H9 (cell line): Measurements from ENCODE around the gene COA1. TPM values are rescaled to one million over a fixed set of nuclear protein-coding genes. Genes with fewer than 3 reads are reported as not detected.
A peak's percentile ranks its signal among the peaks of the same experiment; 100 is the strongest.

Experiments used
- DNase-seq: peaks from one replicate; pipeline ENCODE4 v3.0.0-alpha.2; 2017
- H2AFZ ChIP-seq: one replicate; pipeline ENCODE4 v1.6.1; 2013; ENCODE audit warnings: mild to moderate bottlenecking, low read length, control low read depth, moderate library complexity
- H2AK5ac ChIP-seq: 2 replicates; pipeline ENCODE4 v1.6.1; 2013; ENCODE audit warnings: low read length, control low read depth, mixed read lengths; ENCODE audit not compliant: insufficient read length
- H2BK120ac ChIP-seq: one replicate; pipeline ENCODE4 v1.6.1; 2013; ENCODE audit warnings: low read depth, mild to moderate bottlenecking, low read length, control low read depth, inconsistent platforms; ENCODE audit not compliant: poor library complexity, severe bottlenecking
- H2BK12ac ChIP-seq: 2 replicates; pipeline ENCODE4 v1.6.1; 2013; ENCODE audit warnings: low read length, control low read depth, mixed read lengths, low read depth; ENCODE audit not compliant: insufficient read length
- H2BK15ac ChIP-seq: 2 replicates; pipeline ENCODE4 v1.6.1; 2013; ENCODE audit warnings: low read depth, low read length, control low read depth
- H2BK20ac ChIP-seq: one replicate; pipeline ENCODE4 v1.6.1; 2013; ENCODE audit warnings: low read depth, mild to moderate bottlenecking, low read length, control low read depth, inconsistent platforms; ENCODE audit not compliant: poor library complexity, severe bottlenecking
- H2BK5ac ChIP-seq: 2 replicates; pipeline ENCODE4 v1.6.1; 2013; ENCODE audit warnings: low read length, control low read depth, mixed read lengths; ENCODE audit not compliant: insufficient read length
- H3K14ac ChIP-seq: 2 replicates; pipeline ENCODE4 v1.6.1; 2013; ENCODE audit warnings: low read length, control low read depth; ENCODE audit not compliant: insufficient read depth
- H3K18ac ChIP-seq: 2 replicates; pipeline ENCODE4 v1.6.1; 2013; ENCODE audit warnings: low read depth, mild to moderate bottlenecking, mixed read lengths, low read length, control low read depth; ENCODE audit not compliant: insufficient read length
- H3K23ac ChIP-seq: 2 replicates; pipeline ENCODE4 v1.6.1; 2013; ENCODE audit warnings: low read length, control low read depth, mixed read lengths, low read depth; ENCODE audit not compliant: insufficient read length
- H3K23me2 ChIP-seq: 2 replicates; pipeline ENCODE4 v1.6.1; 2013; ENCODE audit warnings: low read depth, mild to moderate bottlenecking, mixed read lengths, low read length, control low read depth; ENCODE audit not compliant: insufficient read length, poor library complexity, severe bottlenecking
- H3K27ac ChIP-seq: 2 replicates; pipeline ENCODE4 v1.5.1; 2013; ENCODE audit warnings: low read length, control low read depth, mixed read lengths, low read depth; ENCODE audit not compliant: insufficient read length
- H3K27me3 ChIP-seq: 2 replicates; pipeline ENCODE4 v1.6.1; 2013; ENCODE audit warnings: low read length, control low read depth, inconsistent platforms; ENCODE audit not compliant: insufficient read depth
- H3K4ac ChIP-seq: 2 replicates; pipeline ENCODE4 v1.6.1; 2013; ENCODE audit warnings: low read depth, mild to moderate bottlenecking, control low read depth, inconsistent platforms, low read length, moderate library complexity
- H3K4me1 ChIP-seq: 2 replicates; pipeline ENCODE4 v1.6.1; 2013; ENCODE audit warnings: low read length, control low read depth, inconsistent platforms; ENCODE audit not compliant: insufficient read depth
- H3K4me2 ChIP-seq: 2 replicates; pipeline ENCODE4 v1.6.1; 2013; ENCODE audit warnings: low read length, control low read depth, mixed read lengths; ENCODE audit not compliant: insufficient read length, insufficient read depth
- H3K56ac ChIP-seq: 2 replicates; pipeline ENCODE4 v1.6.1; 2013; ENCODE audit warnings: low read depth, mild to moderate bottlenecking, mixed read lengths, low read length, control low read depth; ENCODE audit not compliant: insufficient read length
- H3K79me1 ChIP-seq: 2 replicates; pipeline ENCODE4 v1.6.1; 2013; ENCODE audit warnings: low read depth, mild to moderate bottlenecking, moderate library complexity, low read length, control low read depth, inconsistent platforms; ENCODE audit not compliant: insufficient read depth, poor library complexity, severe bottlenecking
- H3K79me2 ChIP-seq: 2 replicates; pipeline ENCODE4 v1.6.1; 2013; ENCODE audit warnings: low read length, control low read depth, inconsistent platforms; ENCODE audit not compliant: insufficient read depth
- H3K9ac ChIP-seq: 2 replicates; pipeline ENCODE4 v1.6.1; 2013; ENCODE audit warnings: low read length, control low read depth, mixed read lengths; ENCODE audit not compliant: insufficient read length; ENCODE audit errors: extremely low read depth
- H3K9me3 ChIP-seq: one replicate; pipeline ENCODE4 v1.6.1; 2013; ENCODE audit warnings: low read depth, low read length, inconsistent platforms; ENCODE audit not compliant: control insufficient read depth
- H3T11ph ChIP-seq: one replicate; pipeline ENCODE4 v1.6.1; 2013; ENCODE audit warnings: mild to moderate bottlenecking, low read length, control low read depth, inconsistent platforms
- H4K20me1 ChIP-seq: one replicate; pipeline ENCODE4 v1.6.1; 2013; ENCODE audit not compliant: control insufficient read depth, insufficient read length, insufficient read depth
- H4K5ac ChIP-seq: 2 replicates; pipeline ENCODE4 v1.6.1; 2013; ENCODE audit warnings: low read depth, mild to moderate bottlenecking, mixed read lengths, low read length, control low read depth; ENCODE audit not compliant: insufficient read length
- H4K8ac ChIP-seq: replicated peaks from 2 replicates; pipeline ENCODE4 v1.6.1; 2013; ENCODE audit warnings: low read length, control low read depth, mixed read lengths, low read depth; ENCODE audit not compliant: insufficient read length
- H4K91ac ChIP-seq: 2 replicates; pipeline ENCODE4 v1.6.1; 2013; ENCODE audit warnings: low read depth, mild to moderate bottlenecking, moderate library complexity, mixed read lengths, low read length, control low read depth; ENCODE audit not compliant: insufficient read length
- H3K27ac Mint-ChIP-seq, 3 experiments: 2 replicates in 2 of 3; 3 replicates in 1 of 3; pipeline ENCODE4 v1.8.0; 2020 to 2021; ENCODE audit warnings: mixed read lengths in 3 of 3, mild to moderate bottlenecking in 1 of 3, moderate library complexity in 1 of 3
- H3K27me3 Mint-ChIP-seq: 2 replicates; pipeline ENCODE4 v1.8.0; 2021; ENCODE audit warnings: low read depth, mild to moderate bottlenecking, moderate library complexity, mixed read lengths
- H3K36me3 Mint-ChIP-seq, 3 experiments: 2 replicates in 2 of 3; 3 replicates in 1 of 3; pipeline ENCODE4 v1.8.0; 2020 to 2021; ENCODE audit warnings: low read depth in 3 of 3, mixed read lengths in 3 of 3; ENCODE audit not compliant: insufficient read depth in 1 of 3
- H3K4me1 Mint-ChIP-seq, 2 experiments: 2 replicates each; pipeline ENCODE4 v1.8.0; 2020; ENCODE audit warnings: mixed read lengths in 2 of 2
- H3K4me3 Mint-ChIP-seq, 2 experiments: 2 replicates in 1 of 2; 3 replicates in 1 of 2; pipeline ENCODE4 v1.8.0; 2020 to 2021; ENCODE audit warnings: mild to moderate bottlenecking in 2 of 2, mixed read lengths in 2 of 2, moderate library complexity in 1 of 2
- H3K9me3 Mint-ChIP-seq, 2 experiments: 2 replicates in 1 of 2; 3 replicates in 1 of 2; pipeline ENCODE4 v1.8.0; 2020; ENCODE audit warnings: mild to moderate bottlenecking in 2 of 2, mixed read lengths in 2 of 2, moderate library complexity in 1 of 2
- CTCF ChIP-seq: fragments of 200-600 bp; sonication (generic); conservative IDR thresholded peaks from 3 replicates; pipeline ENCODE4 v1.8.0; 2021; ENCODE audit warnings: antibody characterized with exemption, mild to moderate bottlenecking
- WGBS: extraction: QIAGEN DNeasy Blood & Tissue Kit; methylation state at CpG from one replicate; pipeline ENCODE4 v1.1.7; 2013; ENCODE audit warnings: missing lambda C conversion rate, low lambda C conversion rate, mixed read lengths; ENCODE audit not compliant: insufficient read length; ENCODE audit errors: extremely low coverage; 5-methylcytosine and 5-hydroxymethylcytosine counted together
- total RNA-seq: library from RNA; stranded (reverse); gene quantifications from 2 replicates; pipeline ENCODE4 v1.2.1, GENCODE V29; 2021

Gene COA1
- total RNA-seq, 1 experiment from 2014 or later, result 138 TPM

- peaks cover 36% of the 10 kb centered on the region for H3K27me3 Mint-ChIP-seq
- Histone ChIP-seq H2AFZ (peak within 1 kb of the TSS; percentile 61), H2BK12ac (no peak within 1 kb of the TSS), H3K79me2 (no peaks in the 10 kb centered on the region), H3K27me3 (peaks cover 5% of the 10 kb centered on the region; the same call in 1 of the 2 replicates), H2BK120ac (no peak within 1 kb of the TSS), H3K9ac (peak within 1 kb of the TSS; percentile 20), H2BK5ac (no peak within 1 kb of the TSS), H3K14ac (no peak within 1 kb of the TSS), H4K91ac (no peak within 1 kb of the TSS), H3K4ac (no peak within 1 kb of the TSS), H3K4me1 (peaks cover 2% of the 10 kb centered on the region; the same call in 1 of the 2 replicates), H3K4me2 (peak within 1 kb of the TSS; percentile 76), H2BK15ac (no peak within 1 kb of the TSS), H3K79me1 (no peaks in the 10 kb centered on the region), H3K23me2 (peaks cover 7% of the 10 kb centered on the region), H3K23ac (no peak within 1 kb of the TSS), H2AK5ac (no peak within 1 kb of the TSS), H3K56ac (no peak within 1 kb of the TSS), H3K9me3 (no peaks in the 10 kb centered on the region), H4K8ac (no peak within 1 kb of the TSS), H3T11ph (no peak within 1 kb of the TSS), H2BK20ac (no peak within 1 kb of the TSS), H3K18ac (peak within 1 kb of the TSS; percentile 65), H3K27ac (no peak within 1 kb of the TSS), H4K5ac (no peak within 1 kb of the TSS), H4K20me1 (no peaks in the 10 kb centered on the region)
- no peak within 1 kb of the TSS for H3K27ac Mint-ChIP-seq
- peak; percentile 70 for DNase-seq
- no peaks in the 10 kb centered on the region for H3K36me3 Mint-ChIP-seq
- WGBS, result no CpG with 5 or more reads among the region's 67 CpGs
- peaks cover 23 to 26% of the 10 kb centered on the region in 2 experiments for H3K4me1 Mint-ChIP-seq
- no peak for TF ChIP-seq CTCF
- no peaks in the 10 kb centered on the region for H3K9me3 Mint-ChIP-seq
- H3K4me3 Mint-ChIP-seq, result peak within 1 kb of the TSS; percentile 75 to 85
Measured at GRCh38 chr7:43758029-43758821, 28.9 kb upstream of the COA1 start, which contains the start of gene BLVRA. BLVRA (plus strand) TSS chr7:43758680; CDS start chr7:43771159, 12,479 bp downstream.
